Endodermal cell (in vitro differentiated cells): ENCODE data around the gene NFKBIZ. TPM values are rescaled to one million over a fixed set of nuclear protein-coding genes. Genes with fewer than 3 reads are reported as not detected.

Source experiments
- DNase-seq: peaks from one replicate; pipeline ENCODE4 v3.0.0-alpha.2; 2017
- H3K27ac ChIP-seq: 2 replicates; pipeline ENCODE4 v1.5.1; 2013; ENCODE audit warnings: mild to moderate bottlenecking, low read depth, low read length, moderate library complexity
- H3K27me3 ChIP-seq: 2 replicates; pipeline ENCODE4 v1.6.1; 2013; ENCODE audit warnings: mild to moderate bottlenecking, low read length, moderate library complexity; ENCODE audit not compliant: insufficient read depth, control insufficient read depth, poor library complexity, severe bottlenecking
- H3K36me3 ChIP-seq: 2 replicates; pipeline ENCODE4 v1.7.0; 2013; ENCODE audit warnings: mild to moderate bottlenecking, low read length, moderate library complexity; ENCODE audit not compliant: control insufficient read depth, insufficient read depth
- H3K4me1 ChIP-seq: one replicate; pipeline ENCODE4 v1.7.0; 2013; ENCODE audit warnings: low read length; ENCODE audit not compliant: control insufficient read depth, insufficient read depth
- H3K4me3 ChIP-seq: 2 replicates; pipeline ENCODE4 v1.5.1; 2013; ENCODE audit warnings: mild to moderate bottlenecking, low read length, moderate library complexity
- H3K9ac ChIP-seq: 2 replicates; pipeline ENCODE4 v1.6.1; 2013; ENCODE audit warnings: mild to moderate bottlenecking, low read length, moderate library complexity; ENCODE audit not compliant: poor library complexity, severe bottlenecking; ENCODE audit errors: extremely low read depth
- H3K9me3 ChIP-seq: 2 replicates; pipeline ENCODE4 v1.6.1; 2013; ENCODE audit warnings: mild to moderate bottlenecking, low read length, moderate library complexity; ENCODE audit not compliant: control insufficient read depth
- H3K27ac Mint-ChIP-seq: 2 replicates; pipeline ENCODE4 v1.8.0; 2020; ENCODE audit warnings: mixed read lengths
- H3K27me3 Mint-ChIP-seq: 2 replicates; pipeline ENCODE4 v1.8.0; 2021; ENCODE audit warnings: mild to moderate bottlenecking, mixed read lengths; ENCODE audit not compliant: insufficient read depth
- H3K36me3 Mint-ChIP-seq: 2 replicates; pipeline ENCODE4 v1.8.0; 2020; ENCODE audit warnings: low read depth, mixed read lengths
- H3K4me1 Mint-ChIP-seq: 2 replicates; pipeline ENCODE4 v1.8.0; 2020; ENCODE audit warnings: mixed read lengths
- H3K4me3 Mint-ChIP-seq: 2 replicates; pipeline ENCODE4 v1.8.0; 2020; ENCODE audit warnings: mild to moderate bottlenecking, moderate library complexity, mixed read lengths
- H3K9me3 Mint-ChIP-seq: 2 replicates; pipeline ENCODE4 v1.8.0; 2020; ENCODE audit warnings: mild to moderate bottlenecking, mixed read lengths
- WGBS, 2 experiments: methylation state at CpG; one replicate each; pipeline versions ENCODE4 v1.1.5 to v1.1.7; 2013; ENCODE audit warnings: missing lambda C conversion rate in 2 of 2, mixed read lengths in 1 of 2; ENCODE audit not compliant: insufficient coverage in 1 of 2, insufficient read length in 1 of 2; 5-methylcytosine and 5-hydroxymethylcytosine counted together
- total RNA-seq, 2 donors: library from RNA; stranded (reverse); fragmentation: NEBNext Ultra II Directional in 1 of 2; extraction: Animal tissue kit (Norgen Biotek cat#: 25700) in 1 of 2; gene quantifications; 2 replicates in 1 of 2; 3 replicates in 1 of 2; pipeline ENCODE4 v1.2.1, GENCODE V29; 2021
- TF ChIP-seq, protein P1 (sequence below): fragments of 200-600 bp; sonication (generic); conservative IDR thresholded peaks from 2 replicates; pipeline ENCODE4 v1.5.0; 2021; ENCODE audit warnings: antibody characterized with exemption, mild to moderate bottlenecking

Gene NFKBIZ
- total RNA-seq, 2 donors from 2014 or later: 5.9 to 6.6 TPM

GRCh38 chr3:101858464-101859030 lies 9.2 kb downstream of the NFKBIZ start:
- Histone ChIP-seq H3K9me3 (no peaks in the 10 kb centered on the region), H3K36me3 (peaks cover 58% of the 10 kb centered on the region), H3K27ac (no peak overlapping the region), H3K4me3 (no peak overlapping the region), H3K4me1 (no peaks in the 10 kb centered on the region), H3K9ac (no peak overlapping the region), H3K27me3 (no peaks in the 10 kb centered on the region)
- WGBS, 2 experiments: 93 to 100% methylated on average over 2 to 4 of the region's 4 CpGs
- no peak for DNase-seq
- TF ChIP-seq, protein P1, sequence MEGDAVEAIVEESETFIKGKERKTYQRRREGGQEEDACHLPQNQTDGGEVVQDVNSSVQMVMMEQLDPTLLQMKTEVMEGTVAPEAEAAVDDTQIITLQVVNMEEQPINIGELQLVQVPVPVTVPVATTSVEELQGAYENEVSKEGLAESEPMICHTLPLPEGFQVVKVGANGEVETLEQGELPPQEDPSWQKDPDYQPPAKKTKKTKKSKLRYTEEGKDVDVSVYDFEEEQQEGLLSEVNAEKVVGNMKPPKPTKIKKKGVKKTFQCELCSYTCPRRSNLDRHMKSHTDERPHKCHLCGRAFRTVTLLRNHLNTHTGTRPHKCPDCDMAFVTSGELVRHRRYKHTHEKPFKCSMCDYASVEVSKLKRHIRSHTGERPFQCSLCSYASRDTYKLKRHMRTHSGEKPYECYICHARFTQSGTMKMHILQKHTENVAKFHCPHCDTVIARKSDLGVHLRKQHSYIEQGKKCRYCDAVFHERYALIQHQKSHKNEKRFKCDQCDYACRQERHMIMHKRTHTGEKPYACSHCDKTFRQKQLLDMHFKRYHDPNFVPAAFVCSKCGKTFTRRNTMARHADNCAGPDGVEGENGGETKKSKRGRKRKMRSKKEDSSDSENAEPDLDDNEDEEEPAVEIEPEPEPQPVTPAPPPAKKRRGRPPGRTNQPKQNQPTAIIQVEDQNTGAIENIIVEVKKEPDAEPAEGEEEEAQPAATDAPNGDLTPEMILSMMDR: no peak
- Mint-ChIP-seq H3K27ac (no peak overlapping the region), H3K4me1 (no peaks in the 10 kb centered on the region), H3K27me3 (no peaks in the 10 kb centered on the region), H3K9me3 (no peaks in the 10 kb centered on the region), H3K4me3 (no peak overlapping the region), H3K36me3 (peaks cover 45% of the 10 kb centered on the region)

DNA sequence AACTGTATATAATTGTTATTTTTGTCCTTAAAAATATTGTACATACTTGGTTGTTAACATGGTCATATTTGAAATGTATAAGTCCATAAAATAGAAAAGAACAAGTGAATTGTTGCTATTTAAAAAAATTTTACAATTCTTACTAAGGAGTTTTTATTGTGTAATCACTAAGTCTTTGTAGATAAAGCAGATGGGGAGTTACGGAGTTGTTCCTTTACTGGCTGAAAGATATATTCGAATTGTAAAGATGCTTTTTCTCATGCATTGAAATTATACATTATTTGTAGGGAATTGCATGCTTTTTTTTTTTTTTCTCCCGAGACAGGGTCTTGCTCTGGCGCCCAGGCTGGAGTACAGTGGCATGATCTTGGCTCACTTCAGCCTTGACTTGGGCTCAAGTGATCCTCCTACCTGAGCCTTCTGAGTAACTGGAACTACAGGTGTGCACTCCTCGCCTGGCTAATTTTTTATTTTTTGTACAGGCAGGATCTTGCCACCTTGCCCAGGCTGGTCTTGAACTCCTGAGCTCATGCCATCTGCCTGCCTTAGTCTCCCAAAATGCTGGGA lies 10.7 kb downstream of the NFKBIZ start:
- H3K9me3 Mint-ChIP-seq: no peaks in the 10 kb centered on the region
- no peaks in the 10 kb centered on the region for H3K27me3 Mint-ChIP-seq
- no peak overlapping the region for H3K4me3 ChIP-seq
- H3K4me1 ChIP-seq: no peaks in the 10 kb centered on the region
- no peaks in the 10 kb centered on the region for H3K27me3 ChIP-seq
- no peak overlapping the region for H3K27ac Mint-ChIP-seq
- no peaks in the 10 kb centered on the region for H3K4me1 Mint-ChIP-seq
- peaks cover 35% of the 10 kb centered on the region for H3K36me3 Mint-ChIP-seq
- no peaks in the 10 kb centered on the region for H3K9me3 ChIP-seq
- H3K36me3 ChIP-seq: peaks cover 45% of the 10 kb centered on the region
- H3K4me3 Mint-ChIP-seq: no peak overlapping the region
- whole genome bisulfite sequencing, 2 experiments: 91 to 100% methylated on average over 2 to 5 of the region's 5 CpGs
- no peak overlapping the region for H3K27ac ChIP-seq
- no peak for DNase-seq
- H3K9ac ChIP-seq: no peak overlapping the region
- TF ChIP-seq, protein P1: no peak

DNA sequence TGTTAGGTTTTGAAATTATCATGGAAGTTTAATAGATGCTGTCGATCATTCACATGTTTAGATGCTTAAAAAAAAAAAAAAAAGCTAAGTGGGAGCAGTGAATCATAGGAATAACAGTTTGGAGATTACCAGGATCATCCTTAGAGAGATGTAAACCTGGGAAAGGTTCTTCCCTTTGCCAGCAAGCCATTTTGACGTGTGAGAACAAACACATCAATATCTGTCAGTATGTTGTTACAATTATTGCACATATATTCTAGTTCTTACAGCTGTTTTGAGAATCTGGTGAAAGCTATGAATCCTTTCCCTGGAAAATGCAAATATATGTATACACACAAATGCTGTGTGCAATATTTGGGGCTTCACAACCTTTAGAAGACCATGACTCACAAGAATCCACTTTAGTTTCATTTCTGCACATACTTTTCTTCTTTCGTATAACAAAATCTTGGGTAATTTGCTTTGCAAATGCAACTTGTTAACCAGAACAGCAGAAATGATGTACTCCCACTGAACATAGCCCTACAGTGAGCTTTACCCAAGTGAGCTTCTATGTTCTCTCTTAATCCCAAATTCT lies 12.0 kb downstream of the NFKBIZ start:
- H3K27ac ChIP-seq: no peak overlapping the region
- TF ChIP-seq, protein P1: no peak
- Mint-ChIP-seq H3K36me3 (peaks cover 28% of the 10 kb centered on the region), H3K4me3 (no peak overlapping the region), H3K27me3 (no peaks in the 10 kb centered on the region), H3K27ac (no peak overlapping the region), H3K9me3 (no peaks in the 10 kb centered on the region), H3K4me1 (no peaks in the 10 kb centered on the region)
- no peak overlapping the region for H3K9ac ChIP-seq
- no peaks in the 10 kb centered on the region for H3K27me3 ChIP-seq
- DNase-seq: no peak
- no peaks in the 10 kb centered on the region for H3K4me1 ChIP-seq
- no peak overlapping the region for H3K4me3 ChIP-seq
- 92 to 96% methylated on average over 2 to 3 of the region's 3 CpGs for whole genome bisulfite sequencing, 2 experiments
- H3K36me3 ChIP-seq: peaks cover 36% of the 10 kb centered on the region
- H3K9me3 ChIP-seq: no peaks in the 10 kb centered on the region
